K562 (cell line): ENCODE data around the gene PIGM. TPM values are rescaled to one million over a fixed set of nuclear protein-coding genes. Genes with fewer than 3 reads are reported as not detected.
A peak's percentile ranks its signal among the peaks of the same experiment; 100 is the strongest.

Source experiments
- ATAC-seq: fragments of 200-7000 bp; cut with Tn5 transposase; 3 replicates; pipeline ENCODE4 v1.9.1; 2020; ENCODE audit warnings: moderate library complexity
- BruUV-seq: library from RNA; stranded (reverse); fragments of 400-500 nt; replicated peaks from 2 replicates; lab custom pipeline; 2021; lab: Mats Ljungman, UMichigan
- CTCF ChIA-PET: fragments of 300-600 bp; formaldehyde crosslinking; extraction: SDS; loops from one replicate; lab custom pipeline; 2021; ENCODE audit warnings: low intra/inter-chr PET ratio; lab: Yijun Ruan, JAX
- POLR2A ChIA-PET: fragments of 300-600, 350-650 bp; sonication (Branson Sonifier 250); formaldehyde crosslinking; extraction: SDS; loops from one replicate; lab custom pipeline; 2021; ENCODE audit warnings: antibody characterized with exemption, inconsistent platforms; lab: Yijun Ruan, JAX
- DNase-seq, 4 experiments: peaks; one replicate each; pipeline versions ENCODE4 v3.0.0 to v3.0.0-alpha.2; 2011 to 2018; ENCODE audit warnings: low spot score in 3 of 4, mixed read lengths in 3 of 4; ENCODE audit errors: extremely low read depth in 1 of 4
- FAIRE-seq: peaks from 2 replicates; lab custom pipeline; 2011; peaks lifted over from hg19 to GRCh38; lab: Jason Lieb, UNC
- H2AFZ ChIP-seq: 2 replicates; pipeline ENCODE4 v1.6.0; 2011; ENCODE audit warnings: low read depth, low read length, control low read depth, inconsistent platforms
- H3K27ac ChIP-seq: fragments of 200-600 bp; 3 replicates; pipeline ENCODE4 v1.8.0; 2011; ENCODE audit warnings: low read depth, mild to moderate bottlenecking, control low read depth, inconsistent platforms, low read length, moderate library complexity, mixed read lengths; ENCODE audit errors: extremely low read depth
- H3K27me3 ChIP-seq, 2 experiments: fragments of 300-600 bp in 1 of 2; 2 replicates in 1 of 2; 3 replicates in 1 of 2; pipeline versions ENCODE4 v1.6.0 to v1.8.0; 2011; ENCODE audit warnings: inconsistent platforms in 2 of 2, low read length in 2 of 2, mild to moderate bottlenecking in 1 of 2, mixed read lengths in 1 of 2, moderate library complexity in 1 of 2; ENCODE audit not compliant: control insufficient read depth in 2 of 2, insufficient read depth in 2 of 2
- H3K36me3 ChIP-seq: fragments of 300-600 bp; 3 replicates; pipeline ENCODE4 v1.8.0; 2011; ENCODE audit warnings: mild to moderate bottlenecking, low read length, inconsistent platforms; ENCODE audit not compliant: control insufficient read depth, insufficient read depth
- H3K4me1 ChIP-seq, 2 experiments: fragments of 200-600 bp in 1 of 2; replicated peaks in 1 of 2; 2 replicates in 1 of 2; 3 replicates in 1 of 2; pipeline versions ENCODE4 v1.5.1 to v1.8.0; 2011; ENCODE audit warnings: inconsistent platforms in 2 of 2, low read length in 2 of 2, mild to moderate bottlenecking in 1 of 2, mixed read lengths in 1 of 2, moderate library complexity in 1 of 2; ENCODE audit not compliant: control insufficient read depth in 2 of 2, insufficient read depth in 2 of 2
- H3K4me2 ChIP-seq: 2 replicates; pipeline ENCODE4 v1.6.1; 2011; ENCODE audit warnings: low read length, control low read depth, inconsistent platforms, mixed read lengths; ENCODE audit not compliant: insufficient read depth
- H3K4me3 ChIP-seq: fragments of 200-600 bp; sonication (generic), shearing (Covaris generic); 2 replicates; pipeline ENCODE4 v1.5.1; 2016; ENCODE audit warnings: control low read depth, inconsistent platforms
- H3K79me2 ChIP-seq: fragments of 200-600 bp; 3 replicates; pipeline ENCODE4 v1.8.0; 2011; ENCODE audit warnings: low read length, inconsistent platforms; ENCODE audit not compliant: control insufficient read depth, insufficient read depth
- H3K9ac ChIP-seq, 2 experiments: 2 replicates each; pipeline versions ENCODE4 v1.6.0 to v1.6.1; 2011; ENCODE audit warnings: low read depth in 2 of 2, low read length in 2 of 2, control low read depth in 1 of 2, inconsistent platforms in 1 of 2, mild to moderate bottlenecking in 1 of 2, mixed read lengths in 1 of 2; ENCODE audit not compliant: insufficient read depth in 1 of 2
- H3K9me1 ChIP-seq: one replicate; pipeline ENCODE4 v1.6.0; 2011; ENCODE audit warnings: inconsistent platforms, mild to moderate bottlenecking, low read length, moderate library complexity; ENCODE audit not compliant: control insufficient read depth, insufficient read depth
- H3K9me3 ChIP-seq: replicated peaks from 2 replicates; pipeline ENCODE4 v1.5.1; 2011; ENCODE audit warnings: low read depth, low read length, inconsistent platforms; ENCODE audit not compliant: control insufficient read depth, insufficient read depth
- H4K20me1 ChIP-seq: replicated peaks from 2 replicates; pipeline ENCODE4 v1.6.1; 2011; ENCODE audit warnings: low read length, inconsistent platforms, mixed read lengths; ENCODE audit not compliant: control insufficient read depth, insufficient read depth
- AFF4 ChIP-seq: sonication (generic); formaldehyde crosslinking; IDR thresholded peaks from 2 replicates; pipeline ENCODE4 v1.8.0; 2023; ENCODE audit warnings: mild to moderate bottlenecking, missing genetic modification reagents
- BHLHE40 ChIP-seq: IDR thresholded peaks from 2 replicates; pipeline ENCODE4 v1.6.1; 2011; ENCODE audit warnings: low read length, improper control_type of control experiment
- ESRRB ChIP-seq: fragments of 250-450 bp; sonication (Bioruptor Pico); IDR thresholded peaks from 2 replicates; pipeline ENCODE4 v1.5.0; 2020; ENCODE audit warnings: mild to moderate bottlenecking, moderate library complexity, borderline replicate concordance
- HNRNPLL ChIP-seq: fragments of 200-400 bp; formaldehyde crosslinking; IDR thresholded peaks from 2 replicates; pipeline ENCODE4 v1.6.1; 2017; ENCODE audit warnings: low read length, low read depth, mild to moderate bottlenecking; ENCODE audit not compliant: poor library complexity, severe bottlenecking
- KAT7 ChIP-seq: sonication (generic); formaldehyde crosslinking; IDR thresholded peaks from 2 replicates; pipeline ENCODE4 v1.8.0; 2022; ENCODE audit warnings: missing genetic modification reagents, mild to moderate bottlenecking, borderline replicate concordance
- KLF13 ChIP-seq: fragments of 450-650 bp; IDR thresholded peaks from 2 replicates; pipeline ENCODE4 v1.6.1; 2016; ENCODE audit warnings: missing genetic modification characterization, low read depth, mild to moderate bottlenecking, missing compliant biosample characterization, moderate library complexity, borderline replicate concordance
- LCOR ChIP-seq: sonication (generic); formaldehyde crosslinking; IDR thresholded peaks from 2 replicates; pipeline ENCODE4 v1.8.0; 2022; ENCODE audit warnings: mild to moderate bottlenecking, missing genetic modification reagents
- NBN ChIP-seq: fragments of 450-650 bp; IDR thresholded peaks from 2 replicates; pipeline ENCODE4 v1.6.1; 2016; ENCODE audit warnings: low read depth, mild to moderate bottlenecking
- SREBF2 ChIP-seq: sonication (generic); formaldehyde crosslinking; IDR thresholded peaks from 2 replicates; pipeline ENCODE4 v1.4.0; 2020; ENCODE audit warnings: mild to moderate bottlenecking, missing genetic modification reagents
- TEAD1 ChIP-seq, 2 experiments: fragments of 450-650 bp in 1 of 2; sonication (generic) in 1 of 2; formaldehyde crosslinking; IDR thresholded peaks; 2 replicates each; pipeline versions ENCODE4 v1.4.0 to v1.8.0; 2020 to 2022; ENCODE audit warnings: mild to moderate bottlenecking in 2 of 2, missing genetic modification reagents in 1 of 2
- ZBTB8A ChIP-seq: fragments of 450-650 bp; IDR thresholded peaks from 2 replicates; pipeline ENCODE4 v1.6.1; 2018; ENCODE audit warnings: mild to moderate bottlenecking, moderate library complexity; ENCODE audit not compliant: partially characterized antibody
- WGBS: fragments of 100-300 bp; shearing (Covaris generic); methylation state at CpG from one replicate; pipeline ENCODE4 v1.1.6; 2016; ENCODE audit warnings: low coverage, mixed read lengths; ENCODE audit not compliant: insufficient coverage; ENCODE audit errors: missing lambda C conversion rate; 5-methylcytosine and 5-hydroxymethylcytosine counted together
- in situ Hi-C: fragments of 300-500 bp; cut with MboI; formaldehyde crosslinking; loops from 4 replicates; pipeline ENCODE4 v1.15.0; 2018; ENCODE audit warnings: inconsistent platforms, mixed read lengths
- intact Hi-C: fragments of 100-400 bp; cut with micrococcal nuclease; formaldehyde crosslinking; loops from 2 replicates; pipeline ENCODE4 v1.14.2; 2022
- polyA plus RNA-seq, 8 experiments: library from polyadenylated mRNA; depleted of rRNA in 4 of 8; stranded (reverse) in 5 of 8; unstranded in 3 of 8; fragments of >200 nt; fragmentation: Nextera tagmentation in 2 of 8; fragmentation: Illumina TruSeq in 1 of 8; extraction: Ambion mirVana in 2 of 8; extraction: Trizol in 1 of 8; gene quantifications; 2 replicates each; pipeline versions ENCODE4 v1.2.1 to v1.2.3, GENCODE V29; 2011 to 2014; ENCODE audit warnings: inconsistent platforms in 1 of 8, missing spikeins in 1 of 8
- total RNA-seq, 7 experiments: library from RNA; depleted of rRNA in 6 of 7; stranded (reverse); fragments of >200 nt in 6 of 7; fragmentation: Illumina TruSeq in 2 of 7; extraction: Trizol in 2 of 7; gene quantifications; 2 replicates each; pipeline versions ENCODE4 v1.2.1 to v1.2.3, GENCODE V29; 2011 to 2021; ENCODE audit warnings: low replicate concordance in 1 of 7

The PIGM gene
- total and polyA plus RNA-seq, 9 of the 15 experiments (the other 6 are each of a cell fraction or from before 2014, with no cell fraction given): 2.6 to 6.7 (median 4.3) TPM

GRCh38 chr1:160030657-160031364 lies 979 bp downstream of the PIGM start:
- H2AFZ ChIP-seq: peak overlapping the region; percentile 97
- TF ChIP-seq TEAD1 (CRISPR knock-in tag; IDR thresholded peaks at IDR 0.05) (0 out of 4 replicates have a peak, but pooled peaks of 1 of the 2 experiments have one; percentile 51), KLF13 (tag) (no peak), BHLHE40 (peak; percentile 3; the same call in 1 of the 2 replicates), NBN (no peak), AFF4 (0 out of 2 replicates have a peak, but pooled peaks have one; percentile 46), KAT7 (CRISPR knock-in tag) (peak; percentile 57; the same call in 1 of the 2 replicates), ZBTB8A (no peak), LCOR (peak; percentile 60; the same call in 1 of the 2 replicates), HNRNPLL (peak; percentile 16), SREBF2 (CRISPR knock-in tag) (no peak), ESRRB (CRISPR knock-in tag) (no peak)
- H3K4me2 ChIP-seq: peak overlapping the region; percentile 83
- H3K27me3 ChIP-seq: peaks cover 0 to 5% of the 10 kb centered on the region in 2 experiments; a peak in 3 of 5 replicates
- ChIA-PET POLR2A (interaction anchor here (0.6 to 3.4 kb wide), 7 partner anchors 8 to 162 kb away, joined by 3 to 22 read pairs (median 4); partner anchors contain the start of gene TAGLN2), CTCF (no interaction called here)
- peaks cover 10 to 15% of the 10 kb centered on the region in 2 experiments for H3K4me1 ChIP-seq
- H3K79me2 ChIP-seq: peaks cover 19% of the 10 kb centered on the region
- no peaks in the 10 kb centered on the region; the same call in 2 of the 3 replicates for H3K36me3 ChIP-seq
- no peaks in the 10 kb centered on the region for H3K9me3 ChIP-seq
- ATAC-seq (peak; percentile 71), FAIRE-seq (peak; percentile 35), DNase-seq (peak in 2 of 4 experiments; percentile 43 to 48)
- H4K20me1 ChIP-seq: no peaks in the 10 kb centered on the region
- no TSS peak for BruUV-seq
- in situ Hi-C loops: no loop called here
- intact Hi-C loops: no loop called here
- 0% methylated on average over 23 of the region's 23 CpGs for WGBS
- peak overlapping the region; percentile 49; the same call in 2 of the 3 replicates for H3K27ac ChIP-seq
- H3K9me1 ChIP-seq: no peaks in the 10 kb centered on the region
- H3K4me3 ChIP-seq: peak overlapping the region; percentile 55
- H3K9ac ChIP-seq: peak overlapping the region; percentile 69 to 99
